Measurements from ENCODE around the gene RPS6KL1. TPM values are rescaled to one million over a fixed set of nuclear protein-coding genes. Genes with fewer than 3 reads are reported as not detected.

RPS6KL1 gene
- total RNA-seq, 1 experiment from 2014 or later, result 2.9 TPM

GRCh38 chr14:74904635-74905503 lies 18.2 kb downstream of the RPS6KL1 start:
- in situ Hi-C loops (cut with HindIII; ENCODE audit: low pct_unique_long_range_greater_than_20kb, low sequenced_read_pairs), result no loop called here
- no peak for DNase-seq (ENCODE audit: low read depth)

GRCh38 chr14:74902941-74903705 lies 19.9 kb downstream of the RPS6KL1 start:
- in situ Hi-C loops (cut with HindIII; ENCODE audit: low pct_unique_long_range_greater_than_20kb, low sequenced_read_pairs), result no loop called here

GRCh38 chr14:74898694-74899093 lies 24.4 kb downstream of the RPS6KL1 start:
- in situ Hi-C loops (cut with HindIII; ENCODE audit: low pct_unique_long_range_greater_than_20kb, low sequenced_read_pairs), result no loop called here
- no peak for DNase-seq (ENCODE audit: low read depth)

More at GRCh38 chr14:74902941-74903705, 19.9 kb downstream of the RPS6KL1 start:
- no peak for DNase-seq (ENCODE audit: low read depth)

DNA sequence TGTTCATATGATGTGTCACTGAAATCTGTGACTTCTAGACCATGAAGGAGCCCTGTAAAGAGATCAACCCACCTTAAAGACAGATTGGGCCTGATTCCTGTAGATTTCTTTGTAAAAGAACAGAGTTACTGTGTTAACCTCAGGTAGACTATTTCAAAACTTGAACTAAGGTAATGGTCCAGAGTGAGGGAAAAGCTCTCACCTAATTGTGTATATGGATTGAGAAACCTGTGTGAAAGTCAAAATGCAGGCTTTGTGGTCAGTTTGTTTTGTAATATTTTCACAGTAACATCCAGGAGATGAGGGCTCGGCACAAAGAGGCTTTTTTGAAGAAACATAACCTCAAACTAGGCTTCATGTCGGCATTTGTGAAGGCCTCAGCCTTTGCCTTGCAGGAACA lies 25.0 kb downstream of the RPS6KL1 start:
- in situ Hi-C loops (cut with HindIII; ENCODE audit: low pct_unique_long_range_greater_than_20kb, low sequenced_read_pairs), result no loop called here
- DNase-seq (ENCODE audit: low read depth), result no peak

GRCh38 chr14:74897642-74898041 lies 25.4 kb downstream of the RPS6KL1 start:
- DNase-seq (ENCODE audit: low read depth), result no peak
- in situ Hi-C loops (cut with HindIII; ENCODE audit: low pct_unique_long_range_greater_than_20kb, low sequenced_read_pairs), result no loop called here

GRCh38 chr14:74896400-74896799 lies 26.7 kb downstream of the RPS6KL1 start:
- in situ Hi-C loops (cut with HindIII; ENCODE audit: low pct_unique_long_range_greater_than_20kb, low sequenced_read_pairs), result no loop called here
- DNase-seq (ENCODE audit: low read depth), result no peak

DNA sequence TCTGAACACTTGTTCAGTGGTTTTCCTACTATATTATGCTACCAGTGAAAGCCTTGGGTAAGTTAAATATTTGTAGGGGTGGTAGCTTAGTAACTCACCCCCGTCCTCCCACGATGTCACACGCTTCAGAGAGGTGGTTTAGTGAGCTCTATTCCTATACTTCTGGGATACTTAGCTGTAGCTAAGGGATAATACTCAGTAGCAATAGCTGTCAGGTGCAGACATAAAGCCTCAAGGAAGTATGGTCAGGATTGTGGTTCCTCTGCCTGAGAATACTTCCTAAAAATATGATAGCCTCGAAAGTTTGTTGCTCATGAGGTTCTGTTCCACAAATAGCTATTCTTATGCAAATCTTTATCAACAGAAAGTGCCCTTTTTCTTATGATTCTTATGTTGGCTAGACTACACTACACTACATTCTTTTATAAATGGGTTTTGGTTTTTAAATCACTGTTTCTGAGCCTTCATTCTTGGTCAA lies 29.4 kb downstream of the RPS6KL1 start:
- in situ Hi-C loops (cut with HindIII; ENCODE audit: low pct_unique_long_range_greater_than_20kb, low sequenced_read_pairs), result no loop called here
- DNase-seq (ENCODE audit: low read depth), result no peak

DNA sequence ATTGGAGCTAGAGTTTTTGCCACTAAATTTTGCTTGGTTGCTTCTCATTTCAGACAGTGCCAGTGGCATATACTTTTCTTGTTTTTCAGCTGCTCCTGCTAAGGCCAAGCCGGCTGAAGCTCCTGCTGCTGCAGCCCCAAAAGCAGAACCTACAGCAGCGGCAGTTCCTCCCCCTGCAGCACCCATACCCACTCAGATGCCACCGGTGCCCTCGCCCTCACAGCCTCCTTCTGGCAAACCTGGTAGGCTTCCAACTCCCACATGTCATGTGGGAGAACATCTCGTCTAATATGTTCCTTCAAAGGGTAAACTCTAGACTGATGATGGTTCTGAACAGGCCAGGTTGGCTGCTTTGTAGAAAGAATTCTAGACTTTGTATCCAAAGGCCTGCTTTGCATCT lies 30.3 kb downstream of the RPS6KL1 start:
- DNase-seq (ENCODE audit: low read depth), result no peak
- in situ Hi-C loops (cut with HindIII; ENCODE audit: low pct_unique_long_range_greater_than_20kb, low sequenced_read_pairs), result no loop called here

DNA sequence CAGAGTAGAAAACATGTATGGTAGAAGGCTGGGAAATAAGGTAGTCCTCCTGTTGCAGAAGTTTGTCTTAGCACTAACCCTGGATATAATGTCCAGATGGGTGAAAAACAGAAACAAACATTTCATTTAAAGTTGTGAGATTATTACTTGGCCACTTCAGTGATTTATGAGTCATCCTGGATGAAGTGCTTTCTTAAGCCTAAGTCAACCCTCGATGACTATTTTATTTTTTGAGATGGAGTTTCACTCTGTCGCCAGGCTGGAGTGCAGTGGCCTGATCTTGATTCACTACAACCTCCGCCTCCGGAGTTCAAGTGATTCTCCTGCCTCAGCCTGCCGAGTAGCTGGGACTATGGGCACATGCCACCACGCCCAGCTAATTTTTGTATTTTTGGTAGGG lies 31.2 kb downstream of the RPS6KL1 start:
- in situ Hi-C loops (cut with HindIII; ENCODE audit: low pct_unique_long_range_greater_than_20kb, low sequenced_read_pairs), result no loop called here
- no peak for DNase-seq (ENCODE audit: low read depth)

- DNase-seq (ENCODE audit: low read depth), result no peak
- in situ Hi-C loops (cut with HindIII; ENCODE audit: low pct_unique_long_range_greater_than_20kb, low sequenced_read_pairs), result no loop called here
Measured at GRCh38 chr14:74890262-74890661, 32.8 kb downstream of the RPS6KL1 start.

- in situ Hi-C loops (cut with HindIII; ENCODE audit: low pct_unique_long_range_greater_than_20kb, low sequenced_read_pairs), result no loop called here
- DNase-seq (ENCODE audit: low read depth), result peak; percentile 13
Measured at GRCh38 chr14:74888164-74889158, 34.6 kb downstream of the RPS6KL1 start.

GRCh38 chr14:74886001-74886400 lies 37.1 kb downstream of the RPS6KL1 start:
- in situ Hi-C loops (cut with HindIII; ENCODE audit: low pct_unique_long_range_greater_than_20kb, low sequenced_read_pairs), result no loop called here
- DNase-seq (ENCODE audit: low read depth), result no peak

GRCh38 chr14:74882103-74882920 lies 40.7 kb downstream of the RPS6KL1 start:
- in situ Hi-C loops (cut with HindIII; ENCODE audit: low pct_unique_long_range_greater_than_20kb, low sequenced_read_pairs), result no loop called here
- DNase-seq (ENCODE audit: low read depth), result peak; percentile 43

GRCh38 chr14:74881431-74882102 lies 41.5 kb downstream of the RPS6KL1 start, which contains the start of gene DLST:
Gene DLST (plus strand): TSS chr14:74881916. CDS start chr14:74881954, 38 bp downstream.
- peak; percentile 75 for DNase-seq (ENCODE audit: low read depth)
- in situ Hi-C loops (cut with HindIII; ENCODE audit: low pct_unique_long_range_greater_than_20kb, low sequenced_read_pairs), result no loop called here

DNA sequence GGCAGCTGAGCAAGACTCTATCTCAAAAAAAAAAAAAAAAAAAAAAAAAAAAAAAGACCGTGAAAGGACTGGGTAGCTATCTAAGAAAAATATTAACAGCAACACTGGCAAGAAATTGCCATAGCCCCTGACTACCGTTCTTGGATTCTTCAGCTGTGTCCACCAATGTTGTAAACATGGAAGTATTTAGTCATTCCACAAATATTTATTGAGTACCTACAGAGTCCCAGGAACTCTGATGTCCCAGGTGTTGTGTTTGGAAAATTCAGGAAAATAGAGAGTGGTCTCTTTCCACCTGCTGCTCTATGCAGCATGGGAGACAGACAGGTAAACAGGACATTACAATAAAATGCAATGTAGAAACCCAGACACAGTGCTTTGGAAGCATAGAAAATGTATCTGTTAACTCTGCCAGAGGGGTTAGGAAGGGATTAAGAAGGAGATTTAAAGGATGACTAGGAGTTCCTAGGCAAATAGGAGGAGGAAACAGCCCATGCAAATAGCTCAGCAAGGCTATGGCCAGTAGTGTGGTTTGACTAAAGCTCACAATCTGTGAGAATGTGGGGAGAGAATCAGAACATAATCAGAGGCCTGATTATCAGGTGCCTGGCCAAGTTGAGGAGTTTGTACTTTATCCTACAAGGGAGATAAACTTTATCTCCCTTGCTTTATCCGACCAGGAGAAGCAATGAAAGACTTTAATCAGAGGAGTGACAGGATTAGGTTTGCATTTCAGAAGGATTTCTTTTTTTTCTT lies 43.5 kb downstream of the RPS6KL1 start:
- in situ Hi-C loops (cut with HindIII; ENCODE audit: low pct_unique_long_range_greater_than_20kb, low sequenced_read_pairs), result no loop called here
- no peak for DNase-seq (ENCODE audit: low read depth)

Data from Caki2 (cell line).